ENCODE data around the gene SLC7A7. TPM values are rescaled to one million over a fixed set of nuclear protein-coding genes. Genes with fewer than 3 reads are reported as not detected.

Gene SLC7A7
- polyA plus RNA-seq, 2 of the 4 experiments (the other 2 are of a cell fraction), result 44.2 to 86.8 TPM

- 83% methylated on average over 4 of the region's 4 CpGs for WGBS (ENCODE audit: missing lambda C conversion rate)
- ATAC-seq (peak; percentile 47 to 64; a peak in 4 of 6 replicates), FAIRE-seq (no peak), DNase-seq (ENCODE audit: low read depth in 1 of 2, low spot score in 1 of 2) (no peak)
- TF ChIP-seq FOSB (CRISPR knock-in tag; IDR thresholded peaks at IDR 0.05) (no peak), ZC3H11A (IDR thresholded peaks at IDR 0.05) (no peak), POLR2A (IDR thresholded peaks at IDR 0.05; ENCODE audit: low read length) (no peak), CEBPB (IDR thresholded peaks at IDR 0.05) (no peak), RARB (CRISPR knock-in tag; IDR thresholded peaks at IDR 0.05) (no peak), FOSL2 (IDR thresholded peaks at IDR 0.05) (no peak), FOSL2 (CRISPR knock-in tag; IDR thresholded peaks at IDR 0.05) (no peak), RNF2 (IDR thresholded peaks at IDR 0.05; ENCODE audit: borderline replicate concordance, low read depth) (no peak), TP53 (CRISPR knock-in tag; IDR thresholded peaks at IDR 0.05) (no peak), EP300 (IDR thresholded peaks at IDR 0.05) (no peak)
- CTCF ChIA-PET, result interaction anchor here (0.7 to 2.6 kb wide), 9 partner anchors 10 to 256 kb away, joined by 3 to 13 read pairs (median 4); no protein-coding TSS in a partner anchor
- no peaks in the 10 kb centered on the region for H3K9me3 ChIP-seq
- POLR2A ChIA-PET, result no interaction called here
- H3K4me1 ChIP-seq, result peaks cover 36% of the 10 kb centered on the region
- peak overlapping the region in 1 of 2 experiments; percentile 17; a peak in 1 of 6 replicates for H3K27ac ChIP-seq
- no peak overlapping the region for H3K4me3 ChIP-seq
- peak overlapping the region; percentile 28; the same call in 2 of the 3 replicates for H3K4me2 ChIP-seq
Observed at GRCh38 chr14:22812744-22813143, 2.5 kb downstream of the SLC7A7 start.

GRCh38 chr14:22811722-22812121, 3.5 kb downstream of the SLC7A7 start:
- POLR2A ChIA-PET, result interaction anchor here (0.6 kb wide), 1 partner anchor 77 kb away, joined by 3 read pairs; no protein-coding TSS in a partner anchor
- TF ChIP-seq RAD21 (conservative IDR thresholded peaks at IDR 0.05 in 1 of 2, IDR thresholded peaks at IDR 0.05 in 1 of 2) (no peak), FOSL2 (IDR thresholded peaks at IDR 0.05) (no peak), FOSL2 (CRISPR knock-in tag; IDR thresholded peaks at IDR 0.05) (no peak), ESRRA (IDR thresholded peaks at IDR 0.05; ENCODE audit: borderline replicate concordance, low read length) (no peak), PBX3 (IDR thresholded peaks at IDR 0.05) (no peak), CTCF (IDR thresholded peaks at IDR 0.05) (no peak), POLR2AphosphoS2 (conservative IDR thresholded peaks at IDR 0.05; ENCODE audit: low read length) (no peak), EHMT2 (IDR thresholded peaks at IDR 0.05; ENCODE audit: low read depth) (no peak), TP53 (CRISPR knock-in tag; IDR thresholded peaks at IDR 0.05) (no peak), HOXB5 (CRISPR knock-in tag; IDR thresholded peaks at IDR 0.05) (no peak), EHF (CRISPR knock-in tag; IDR thresholded peaks at IDR 0.05) (no peak), EP300 (IDR thresholded peaks at IDR 0.05) (no peak), CBX8 (IDR thresholded peaks at IDR 0.05) (no peak), MAZ (IDR thresholded peaks at IDR 0.05; ENCODE audit: borderline replicate concordance, low read depth, low read length) (no peak), NFE2L2 (conservative IDR thresholded peaks at IDR 0.05; ENCODE audit: low read length) (no peak), KDM5A (IDR thresholded peaks at IDR 0.05) (no peak), CEBPB (IDR thresholded peaks at IDR 0.05) (no peak), BHLHE40 (IDR thresholded peaks at IDR 0.05; ENCODE audit: low read depth, low read length) (no peak), BCL3 (IDR thresholded peaks at IDR 0.05) (no peak), ZFP36 (IDR thresholded peaks at IDR 0.05; ENCODE audit: borderline replicate concordance, partially characterized antibody) (no peak), MAX (IDR thresholded peaks at IDR 0.05) (no peak)
- 57% methylated on average over 2 of the region's 2 CpGs for WGBS (ENCODE audit: missing lambda C conversion rate)

More at GRCh38 chr14:22811722-22812121, 3.5 kb downstream of the SLC7A7 start:
- Histone ChIP-seq H3K9me3 (no peaks in the 10 kb centered on the region), H3K4me3 (no peak overlapping the region), H3K4me1 (peaks cover 38% of the 10 kb centered on the region), H3K4me2 (no peak overlapping the region), H3K27ac (no peak overlapping the region)
- no peak for DNase-seq (ENCODE audit: low read depth in 1 of 2, low spot score in 1 of 2)
- no peak for FAIRE-seq
- no peak for ATAC-seq
- CTCF ChIA-PET, result interaction anchor here (0.6 to 2.6 kb wide), 8 partner anchors 11 to 383 kb away, joined by 3 to 12 read pairs (median 4); no protein-coding TSS in a partner anchor
